Skin of body (tissue), 2 donors: Measurements from ENCODE around the gene HES4. TPM values are rescaled to one million over a fixed set of nuclear protein-coding genes. Genes with fewer than 3 reads are reported as not detected.
A peak's percentile ranks its signal among the peaks of the same experiment; 100 is the strongest.

Source experiments
- DNase-seq: peaks from one replicate; lab custom pipeline; 2025; lab: John Stamatoyannopoulos, UW
- total RNA-seq: library from RNA; depleted of rRNA; stranded (reverse); fragments of >200 nt; gene quantifications from one replicate; pipeline ENCODE4 v1.2.3, GENCODE V29; 2014

HES4 gene
- total RNA-seq, 1 donor from 2014 or later: 12.5 TPM

GRCh38 chr1:1033731-1034438 lies 34.0 kb upstream of the HES4 start:
- no peak for DNase-seq

- peak; percentile 43 for DNase-seq
Observed at GRCh38 chr1:1033009-1033587, 33.2 kb upstream of the HES4 start.

GRCh38 chr1:1032424-1032823 lies 32.5 kb upstream of the HES4 start:
- DNase-seq: no peak

GRCh38 chr1:1031659-1032235 lies 31.9 kb upstream of the HES4 start:
- DNase-seq: no peak

- DNase-seq: peak; percentile 5
Observed at GRCh38 chr1:1030867-1031658, 31.2 kb upstream of the HES4 start.

DNA sequence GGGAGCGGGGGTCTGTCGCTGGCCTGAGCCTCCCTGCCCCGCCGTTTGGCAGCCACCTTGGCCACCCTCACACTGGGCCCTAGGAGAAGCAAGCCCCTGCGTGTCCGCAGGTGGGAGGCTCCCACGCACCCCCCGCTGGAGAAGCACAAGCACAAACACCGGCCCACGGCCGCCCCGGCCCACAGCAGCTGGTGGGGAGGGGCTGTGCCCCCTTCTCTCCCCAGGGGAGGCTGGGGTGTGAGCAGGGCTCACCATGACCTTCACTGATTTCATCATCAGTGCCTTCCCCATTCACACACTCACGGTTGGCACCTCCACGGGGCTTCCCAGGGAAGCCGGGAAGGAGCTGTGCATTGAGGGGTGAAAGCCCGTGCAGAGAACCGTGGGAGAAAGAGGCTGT lies 27.9 kb upstream of the HES4 start:
- DNase-seq: no peak

DNA sequence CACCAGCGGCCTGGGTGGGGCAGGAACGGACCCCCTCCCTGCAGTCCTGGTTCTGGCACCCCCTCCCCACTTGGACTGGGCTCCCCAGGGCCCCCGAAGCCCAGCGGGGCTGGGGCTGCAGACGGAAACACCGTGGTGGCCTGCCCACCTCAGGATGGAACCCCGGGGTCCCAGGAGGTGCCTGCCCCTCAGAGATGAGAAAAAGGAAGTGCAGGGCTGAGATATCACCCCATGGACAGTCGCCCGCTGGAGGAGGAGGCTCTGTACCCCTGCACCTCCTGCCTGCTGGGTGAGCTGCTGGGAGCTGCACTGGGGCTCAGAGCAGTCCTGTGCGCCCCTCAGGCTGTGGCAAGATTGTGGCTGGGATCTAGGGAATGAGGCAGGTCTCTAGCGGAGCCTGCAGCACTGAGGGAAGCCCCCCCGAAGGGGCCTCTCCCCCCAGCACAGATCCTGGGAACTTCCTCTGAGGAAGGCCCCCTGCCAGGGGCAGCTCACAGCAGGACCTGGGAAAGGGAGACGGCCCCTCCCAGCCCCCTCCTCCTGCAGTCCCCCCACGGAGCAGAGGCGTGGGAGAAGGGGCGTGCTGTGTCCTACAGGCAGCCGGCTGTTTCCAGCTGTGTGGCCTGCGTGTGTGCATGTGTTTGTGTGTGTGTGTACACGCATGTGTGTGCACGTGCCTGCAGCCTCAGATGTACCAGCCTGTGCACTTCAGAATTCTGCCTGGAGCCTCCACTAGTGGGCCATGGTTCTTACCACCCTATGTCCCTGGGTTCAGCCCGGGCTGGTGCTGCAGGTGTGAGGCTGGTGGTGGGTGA lies 26.9 kb upstream of the HES4 start:
- DNase-seq: no peak

DNA sequence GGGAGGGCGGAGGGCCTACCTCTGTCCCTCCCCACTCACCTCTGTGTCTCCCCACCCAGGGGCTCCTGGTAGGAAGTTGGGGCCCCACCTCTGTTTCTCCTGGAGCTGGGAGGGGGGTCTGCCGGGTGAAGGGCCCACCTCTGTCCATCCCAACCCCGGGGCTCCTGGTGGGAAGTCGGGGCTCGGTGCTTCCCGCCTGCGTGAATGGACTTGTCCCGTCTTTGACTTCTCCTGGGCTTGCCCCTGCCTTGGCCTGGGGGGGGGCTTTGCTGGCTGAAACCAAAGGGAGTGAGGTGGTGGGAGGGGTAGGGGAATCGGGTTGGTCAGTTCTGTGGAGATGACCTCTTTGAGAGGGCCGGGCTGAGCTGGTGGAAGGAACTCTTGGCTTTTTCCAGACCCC lies 25.8 kb upstream of the HES4 start:
- no peak for DNase-seq

DNA sequence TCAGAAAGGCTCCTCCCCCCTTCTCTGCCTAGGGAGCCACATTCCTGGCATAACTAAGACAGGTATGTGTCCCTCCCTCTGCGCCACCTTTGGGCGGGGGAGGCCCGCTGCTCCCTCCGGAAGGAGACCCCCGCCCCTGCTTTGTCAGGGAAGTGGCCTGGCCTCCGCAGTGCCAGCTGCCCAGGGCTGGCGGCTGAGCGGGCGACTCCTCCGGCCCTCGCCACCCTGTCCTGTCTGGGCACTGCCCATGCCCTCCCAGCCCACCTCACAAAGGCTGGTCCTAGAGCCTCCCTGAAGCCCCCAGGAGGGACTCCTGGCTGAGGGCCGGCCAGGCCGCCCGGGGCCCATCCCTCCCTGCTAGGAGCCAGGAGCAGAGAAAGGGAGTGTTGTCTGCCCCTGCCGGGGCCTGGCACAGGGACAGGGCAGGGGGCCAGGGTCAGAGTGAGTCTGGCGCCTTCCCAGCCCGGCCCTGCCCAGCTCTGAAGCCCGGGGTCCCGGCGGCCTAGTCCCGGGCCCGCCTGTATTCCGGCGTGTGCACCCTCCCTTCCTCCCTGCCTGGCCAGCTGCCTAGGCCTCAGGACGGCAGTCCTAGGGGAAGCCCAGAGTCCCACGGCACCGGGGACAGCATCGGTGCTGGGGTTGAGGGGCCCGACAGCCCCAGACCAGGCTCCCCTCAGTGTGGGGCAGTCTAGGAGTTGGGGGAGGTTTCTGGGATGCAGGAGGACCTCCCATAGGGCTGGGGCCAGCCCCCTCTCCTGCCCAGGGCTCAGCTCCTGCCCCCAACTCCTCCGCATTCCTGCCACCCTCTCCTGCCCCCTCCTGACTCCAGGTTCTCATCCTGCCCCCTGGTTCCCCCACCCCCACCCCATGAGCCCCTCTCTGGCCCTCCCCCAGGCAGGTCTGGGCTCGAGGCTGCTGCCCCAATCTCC lies 25.1 kb upstream of the HES4 start:
- DNase-seq: no peak

DNA sequence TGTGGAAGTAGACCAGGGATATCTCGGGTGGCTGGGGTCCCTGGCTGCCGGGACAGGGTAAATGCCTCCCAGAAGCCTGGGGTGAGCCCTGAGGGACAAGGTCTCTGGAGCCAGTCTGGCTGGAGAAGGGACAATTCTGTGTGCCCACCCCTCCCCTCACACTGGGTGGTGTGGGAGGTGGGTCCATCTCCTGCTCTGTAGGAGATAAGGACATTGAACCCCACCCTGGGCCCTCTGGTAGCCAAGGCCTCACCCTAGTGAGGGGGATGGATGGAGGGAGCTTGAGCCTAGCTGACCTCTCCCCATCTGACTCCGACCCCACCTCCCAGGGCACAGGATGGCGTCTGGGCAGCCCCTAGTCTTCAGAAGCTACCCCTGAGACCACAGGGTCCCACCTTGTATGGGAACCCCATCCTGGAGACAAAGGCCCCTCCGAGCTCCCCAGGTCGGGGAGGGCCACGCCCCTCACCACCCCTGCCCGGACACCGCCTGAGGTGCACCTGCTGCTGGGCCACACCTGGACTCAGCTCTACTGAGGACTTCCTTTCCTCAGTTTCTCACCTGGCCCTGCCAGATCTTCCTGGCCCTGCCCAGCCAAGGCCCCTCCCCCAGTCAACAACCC lies 24.4 kb upstream of the HES4 start:
- no peak for DNase-seq

DNA sequence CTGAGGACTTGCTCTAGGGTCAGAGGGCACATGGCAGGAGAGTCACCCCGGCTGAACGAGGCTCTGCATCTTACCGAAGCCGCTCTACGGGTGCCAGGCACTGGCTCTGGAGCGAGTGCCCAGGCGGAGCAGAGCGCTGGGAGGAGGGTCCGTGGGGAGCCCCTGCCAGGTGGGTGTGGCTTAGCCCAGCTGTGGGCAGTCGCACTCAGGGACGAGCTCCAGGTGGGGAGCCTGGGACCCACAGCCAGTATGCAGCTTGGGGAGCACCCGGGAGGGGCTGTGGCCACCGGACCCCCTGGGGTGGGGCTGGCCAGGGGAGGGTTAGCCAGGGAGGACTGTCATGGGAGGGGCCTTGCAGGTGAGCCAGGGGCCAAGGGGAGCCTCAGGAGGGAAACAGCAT lies 23.8 kb upstream of the HES4 start:
- DNase-seq: no peak

- no peak for DNase-seq
Observed at GRCh38 chr1:1022302-1023009, 22.6 kb upstream of the HES4 start.

- DNase-seq: no peak
Observed at GRCh38 chr1:1021920-1022259, 22.0 kb upstream of the HES4 start.

DNA sequence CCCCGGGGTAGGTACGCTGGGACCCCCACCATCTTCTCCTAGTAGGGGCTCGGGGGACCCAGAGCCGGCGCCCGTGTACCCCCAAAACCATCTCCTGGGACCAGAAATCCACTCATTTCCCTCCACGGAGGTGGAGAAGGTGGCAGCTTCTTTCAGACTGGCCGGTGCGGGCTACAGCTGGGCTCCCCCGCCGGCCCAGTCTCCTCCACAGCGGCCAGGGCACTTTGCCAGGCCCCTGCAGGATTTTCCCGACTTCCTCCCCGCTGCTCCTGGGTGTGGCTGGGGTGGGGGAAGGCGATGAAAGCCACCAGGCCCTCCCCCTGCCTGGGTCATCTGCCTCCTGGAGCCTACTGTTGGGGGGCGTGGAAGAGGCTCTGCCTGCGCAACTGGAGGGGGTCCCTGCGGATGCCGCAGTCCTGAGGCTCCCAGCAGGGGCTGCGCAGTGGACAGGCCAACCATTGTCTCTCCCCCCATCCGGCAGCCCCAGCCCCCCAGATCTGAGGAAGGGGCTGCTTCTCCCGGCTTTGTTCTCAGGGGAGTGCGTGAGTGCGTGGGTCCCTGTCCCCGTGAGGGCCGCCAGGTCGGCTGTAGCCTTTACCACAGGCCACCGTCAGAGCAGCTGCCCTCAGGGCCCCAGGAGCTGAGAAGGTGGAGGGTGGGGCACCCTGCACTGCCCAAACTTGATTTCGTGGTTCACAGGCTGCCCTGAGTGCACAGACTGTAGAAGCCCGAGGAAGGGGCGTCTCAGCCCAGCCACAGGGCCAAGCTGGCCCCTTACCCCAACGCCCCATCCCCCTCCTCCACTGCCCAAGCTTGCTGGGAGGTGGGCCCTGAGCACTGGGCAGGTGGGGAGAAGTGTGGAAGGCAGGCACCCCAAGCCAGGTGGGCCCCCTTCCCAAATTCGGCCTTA lies 21.4 kb upstream of the HES4 start:
- no peak for DNase-seq

- DNase-seq: no peak
Observed at GRCh38 chr1:1020415-1021009, 20.6 kb upstream of the HES4 start.

- DNase-seq: no peak
Observed at GRCh38 chr1:1020000-1020404, 20.1 kb upstream of the HES4 start, which contains the start of gene AGRN. AGRN (plus strand) TSS chr1:1020120; CDS start chr1:1020173, 53 bp downstream.

DNA sequence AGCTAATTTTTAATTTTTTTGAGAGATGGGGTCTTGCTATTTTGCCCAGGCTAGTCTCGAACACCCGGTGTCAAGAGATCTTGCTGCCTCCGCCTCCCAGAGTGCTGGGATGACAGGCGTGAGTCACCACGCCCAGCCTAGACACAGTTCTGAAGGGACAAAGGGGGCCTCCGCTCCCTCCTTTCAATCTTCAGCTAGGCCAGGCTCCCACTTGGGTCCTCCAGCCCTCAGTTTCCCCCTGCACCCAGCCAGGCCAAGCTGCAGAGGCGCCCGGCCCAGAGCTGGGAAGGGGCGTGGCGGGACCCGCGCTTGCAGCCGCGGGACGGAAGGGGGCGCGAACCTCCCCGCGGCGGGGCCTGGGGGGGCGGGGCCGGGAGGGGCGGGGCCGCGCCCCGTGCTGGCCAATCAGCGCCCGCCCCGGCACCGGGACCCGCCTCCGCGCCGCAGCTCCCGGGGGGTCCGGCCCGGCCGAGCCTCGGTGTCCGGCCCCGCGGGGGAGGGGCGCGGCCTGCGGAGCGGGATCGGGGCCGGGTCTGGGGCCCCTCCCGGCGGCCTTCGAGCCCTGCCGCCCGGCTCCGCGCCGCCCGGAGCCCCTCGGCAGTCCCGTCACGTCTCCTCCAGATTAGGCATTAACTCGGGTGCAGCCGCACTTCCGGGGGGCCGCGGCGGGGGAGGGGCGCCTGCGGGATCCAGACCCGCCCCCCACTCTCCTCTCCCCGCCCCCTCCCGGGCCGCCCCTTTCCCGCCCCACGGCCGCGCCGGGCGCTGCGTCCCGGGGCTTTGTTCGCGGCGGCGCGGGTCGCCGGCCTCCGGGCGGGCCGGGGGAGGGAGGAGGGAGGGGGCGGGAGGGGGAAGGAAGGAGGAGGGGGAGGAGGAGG lies 19.5 kb upstream of the HES4 start:
- DNase-seq: peak; percentile 74
